CD4-positive, alpha-beta T cell treated with Interferon gamma for 1 hour (primary cell): ENCODE data around the gene CLEC11A.
"Not testable (repeated sequence)": the region's sequence is repeated elsewhere in the genome, so short reads cannot be mapped to it uniquely, and the experiment has no call there.

Experiments used
- DNase-seq: peaks from one replicate; pipeline ENCODE4 v3.0.0-alpha.2; 2020

CLEC11A gene

DNA sequence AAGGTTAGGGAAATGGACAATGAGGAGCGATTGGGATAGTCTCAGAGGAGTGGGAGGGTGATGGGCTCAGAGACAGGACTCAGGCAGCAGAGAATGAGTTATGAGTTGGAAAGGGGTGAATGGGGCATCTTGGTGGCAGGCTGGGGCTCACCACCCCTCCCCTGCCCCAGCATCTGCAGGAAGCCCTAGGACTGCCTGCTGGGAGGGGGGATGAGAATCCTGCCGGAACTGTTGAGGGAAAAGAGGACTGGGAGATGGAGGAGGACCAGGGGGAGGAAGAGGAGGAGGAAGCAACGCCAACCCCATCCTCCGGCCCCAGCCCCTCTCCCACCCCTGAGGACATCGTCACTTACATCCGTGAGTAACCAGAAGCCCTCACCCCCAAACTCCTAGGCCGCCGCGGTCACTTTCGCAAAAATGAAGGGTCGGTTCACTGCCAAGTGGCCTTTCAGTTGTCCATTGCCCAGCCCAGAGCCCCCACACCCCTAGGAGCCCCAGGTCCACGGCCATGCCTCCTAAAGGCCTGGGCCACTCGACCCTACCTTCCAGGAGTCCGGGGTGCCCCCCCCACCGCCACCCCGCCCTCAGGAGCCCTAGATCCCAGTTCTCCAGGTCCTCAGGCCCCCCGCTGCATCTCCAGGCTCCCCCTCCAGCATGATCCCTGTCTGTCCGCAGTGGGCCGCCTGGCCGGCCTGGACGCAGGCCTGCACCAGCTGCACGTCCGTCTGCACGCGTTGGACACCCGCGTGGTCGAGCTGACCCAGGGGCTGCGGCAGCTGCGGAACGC, 764 bp downstream of the CLEC11A start:
- no peak for DNase-seq

GRCh38 chr19:50724522-50725217, 1.5 kb downstream of the CLEC11A start:
- DNase-seq: peak; percentile 97

DNA sequence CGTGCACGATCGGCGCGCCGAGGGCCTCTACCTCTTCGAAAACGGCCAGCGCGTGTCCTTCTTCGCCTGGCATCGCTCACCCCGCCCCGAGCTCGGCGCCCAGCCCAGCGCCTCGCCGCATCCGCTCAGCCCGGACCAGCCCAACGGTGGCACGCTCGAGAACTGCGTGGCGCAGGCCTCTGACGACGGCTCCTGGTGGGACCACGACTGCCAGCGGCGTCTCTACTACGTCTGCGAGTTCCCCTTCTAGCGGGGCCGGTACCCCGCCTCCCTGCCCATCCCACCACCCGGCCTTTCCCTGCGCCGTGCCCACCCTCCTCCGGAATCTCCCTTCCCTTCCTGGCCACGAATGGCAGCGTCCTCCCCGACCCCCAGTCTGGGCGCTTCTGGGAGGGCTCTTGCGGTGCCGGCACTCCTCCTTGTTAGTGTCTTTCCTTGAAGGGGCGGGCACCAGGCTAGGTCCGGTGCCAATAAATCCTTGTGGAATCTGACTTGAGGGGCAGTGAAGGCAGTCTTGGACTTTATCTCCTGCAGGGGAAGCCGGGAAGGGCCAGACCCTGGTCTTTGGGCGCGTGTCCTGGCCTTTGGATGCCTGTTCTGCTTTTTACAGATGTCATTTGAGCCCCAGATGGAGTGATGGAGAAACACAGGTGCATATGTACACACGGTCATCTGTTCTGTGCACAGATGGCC, 2.2 kb downstream of the CLEC11A start:
- DNase-seq: no peak

- DNase-seq: no peak
These were observed 2.7 kb downstream of the CLEC11A start for GRCh38 chr19:50725911-50726230.

GRCh38 chr19:50728084-50728737, 5.0 kb downstream of the CLEC11A start:
- DNase-seq: peak; percentile 89

DNA sequence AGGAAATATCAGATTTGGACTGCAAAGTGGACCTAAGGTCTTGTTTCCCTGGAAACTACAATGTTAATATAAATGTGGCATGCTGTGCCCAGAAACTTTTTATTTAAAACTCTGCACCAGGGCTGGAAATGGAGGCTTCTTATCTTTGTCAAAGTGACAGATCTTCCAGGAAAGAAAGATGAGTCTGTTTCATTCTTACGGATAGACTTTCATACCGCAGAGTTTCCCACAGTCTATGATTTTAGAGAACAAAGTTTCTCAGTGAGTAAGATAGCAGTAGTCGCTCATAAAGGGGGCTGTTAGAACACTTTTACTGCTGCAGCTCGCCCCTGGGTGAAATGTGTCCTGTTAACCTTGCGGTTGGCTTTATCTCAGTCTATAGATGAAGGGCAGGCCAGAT, 6.7 kb downstream of the CLEC11A start:
- no peak for DNase-seq

- no peak for DNase-seq
These were observed 12.7 kb downstream of the CLEC11A start for GRCh38 chr19:50735869-50736268.

GRCh38 chr19:50736338-50736737, 13.2 kb downstream of the CLEC11A start:
- DNase-seq: no peak

DNA sequence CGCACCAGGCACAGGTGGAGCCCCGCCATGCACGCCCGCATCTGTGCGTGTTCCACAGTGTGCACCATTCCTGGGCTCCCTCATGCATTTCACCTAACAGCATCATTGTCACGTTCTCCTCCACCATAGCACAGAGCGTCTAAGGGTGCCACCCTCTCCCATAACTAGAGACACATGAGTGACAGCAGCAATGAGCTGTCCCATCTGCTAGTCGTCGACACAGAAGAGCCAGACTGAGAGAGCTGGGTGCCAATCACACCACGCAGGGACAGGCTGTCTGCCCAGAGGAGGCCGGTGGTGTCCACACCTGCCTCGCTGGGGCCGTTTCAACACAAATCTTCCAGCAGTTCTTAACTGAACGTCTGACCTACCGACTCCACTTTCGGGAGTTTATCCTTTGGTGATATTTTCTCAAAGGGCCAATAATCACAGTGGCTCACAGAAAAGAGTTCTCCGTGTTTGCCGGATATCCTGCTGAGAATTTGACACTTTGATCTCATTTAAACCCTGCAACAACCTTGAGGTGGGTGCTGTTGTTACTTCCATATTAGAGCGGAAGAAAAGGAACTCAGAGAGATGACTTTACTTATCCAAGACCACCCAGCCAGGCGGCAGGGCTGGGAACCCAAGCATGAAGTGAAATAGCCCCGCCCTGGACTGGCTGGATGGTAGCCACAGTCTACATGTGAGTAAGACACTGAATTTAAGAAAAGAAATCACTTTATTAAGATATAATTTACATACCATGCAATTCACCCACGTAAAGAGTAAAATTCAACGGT, 16.2 kb downstream of the CLEC11A start:
- no peak for DNase-seq

DNA sequence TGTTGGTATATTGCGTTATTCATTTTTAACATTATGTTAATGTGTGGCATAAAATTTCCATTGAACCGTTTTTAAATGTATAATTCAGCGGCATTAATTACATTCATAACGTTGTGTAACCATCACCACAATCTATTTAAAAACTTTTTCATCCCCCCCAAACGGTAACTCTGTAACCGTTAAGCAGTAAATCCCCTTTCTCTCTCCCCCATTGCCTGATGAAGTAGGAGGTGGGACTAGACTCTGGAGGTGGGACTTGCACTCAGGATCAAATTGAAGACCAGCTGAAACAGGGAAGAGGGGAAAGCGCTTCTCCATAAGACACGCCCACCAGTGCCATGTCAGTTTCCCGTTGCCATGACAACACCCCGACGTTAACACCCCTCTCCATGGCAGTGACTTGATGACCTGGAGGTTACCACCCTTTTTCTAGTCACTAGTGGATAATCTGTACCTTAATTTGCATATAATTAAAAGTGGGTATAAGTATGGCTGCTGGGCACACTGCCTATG, 16.8 kb downstream of the CLEC11A start:
- no peak for DNase-seq

- no peak for DNase-seq
These were observed 18.2 kb downstream of the CLEC11A start for GRCh38 chr19:50741179-50741933.

DNA sequence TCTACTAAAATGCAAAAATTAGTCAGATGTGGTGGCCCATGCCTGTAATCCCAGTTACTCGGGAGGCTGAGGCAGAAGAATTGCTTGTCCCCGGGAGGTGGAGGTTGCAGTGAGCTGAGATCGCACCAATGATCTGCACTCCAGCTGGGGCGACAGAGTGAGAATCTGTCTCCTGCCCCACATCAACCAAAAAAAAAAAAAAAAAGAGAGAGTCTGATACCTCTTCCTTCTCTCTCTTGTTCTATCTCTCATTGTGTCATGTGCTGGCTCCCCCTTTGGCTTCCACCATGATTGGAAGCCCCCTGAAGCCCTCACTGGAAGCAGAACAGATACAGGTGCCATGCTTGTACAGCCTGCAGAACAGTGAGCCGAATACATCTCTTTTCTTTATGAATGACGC, 20.4 kb downstream of the CLEC11A start:
- DNase-seq: no peak

DNA sequence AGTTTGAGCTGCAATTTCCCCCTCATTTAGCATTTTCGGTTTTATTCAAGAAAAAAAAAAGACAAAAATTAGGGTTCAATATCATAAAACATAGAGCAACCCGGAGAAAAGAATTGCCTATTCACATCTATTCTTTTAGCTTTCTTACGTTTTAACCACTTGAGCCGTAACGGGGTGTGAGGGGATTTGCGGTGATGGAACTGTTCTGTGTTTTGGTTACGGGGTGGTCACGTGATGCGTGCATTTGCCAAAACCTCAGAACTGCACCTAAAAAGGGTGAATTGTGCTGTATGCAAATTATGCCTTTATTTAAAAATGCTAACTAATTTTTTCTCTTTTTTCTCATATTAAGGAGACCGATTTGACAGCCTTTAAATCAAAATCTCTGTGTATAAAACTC, 22.1 kb downstream of the CLEC11A start:
- no peak for DNase-seq

DNA sequence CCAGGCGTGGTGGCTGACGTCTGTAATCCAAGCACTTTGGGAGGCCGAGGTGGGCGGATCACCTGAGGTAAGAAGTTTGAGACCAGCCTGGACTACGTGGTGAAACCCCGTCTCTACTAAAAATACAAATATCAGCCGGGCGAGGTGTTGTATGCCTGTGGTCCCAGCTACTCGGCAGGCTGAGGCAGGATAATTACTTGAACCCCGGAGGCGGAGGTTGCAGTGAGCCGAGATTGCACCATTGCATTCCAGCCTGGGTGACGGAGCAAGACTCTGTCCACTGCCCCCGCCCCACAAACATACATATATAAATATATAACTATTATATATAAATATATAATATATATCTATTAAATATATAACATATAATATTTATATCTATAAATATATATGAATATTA, 24.0 kb downstream of the CLEC11A start:
- DNase-seq: not testable (repeated sequence)

GRCh38 chr19:50749490-50749889, 26.3 kb downstream of the CLEC11A start:
- DNase-seq: no peak

DNA sequence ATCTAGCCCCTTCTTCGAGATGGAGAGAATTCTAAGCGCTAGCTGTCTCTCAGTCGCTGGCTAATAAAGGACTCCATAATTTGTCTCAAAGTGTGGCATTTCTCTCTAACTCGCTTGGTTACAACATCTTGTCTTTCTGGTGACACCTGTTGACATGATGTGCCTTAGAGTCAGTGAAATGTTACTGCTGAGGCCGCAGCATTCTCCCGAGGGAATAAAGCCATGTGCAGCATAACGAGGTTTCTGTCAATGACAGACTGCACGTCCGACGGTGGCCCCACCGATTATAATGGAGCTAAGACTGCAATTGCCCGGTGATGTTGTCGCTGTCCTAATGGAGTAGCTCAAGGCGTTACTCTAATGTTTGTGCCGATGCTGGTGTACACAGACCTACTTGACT, 26.8 kb downstream of the CLEC11A start:
- no peak for DNase-seq

DNA sequence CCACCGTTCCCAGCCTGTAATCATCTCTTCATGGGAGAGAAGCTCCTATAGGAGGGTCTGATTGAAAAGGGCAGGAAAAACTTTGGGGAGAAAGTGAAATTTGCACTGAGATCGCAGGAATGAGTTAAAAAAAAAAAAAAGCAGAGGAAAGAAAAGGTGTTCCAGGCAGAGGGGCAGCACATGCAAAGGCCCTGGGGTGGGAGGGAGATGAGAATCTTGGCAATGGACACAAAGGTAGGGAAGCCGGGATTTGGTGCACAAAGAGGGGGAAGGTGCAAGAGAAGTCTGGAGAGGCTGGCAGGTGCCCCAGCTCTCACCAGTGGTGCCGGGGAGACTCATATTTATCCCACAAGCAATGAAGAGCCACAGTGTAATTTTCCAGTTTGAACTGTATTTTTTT, 30.7 kb downstream of the CLEC11A start:
- DNase-seq: no peak

DNA sequence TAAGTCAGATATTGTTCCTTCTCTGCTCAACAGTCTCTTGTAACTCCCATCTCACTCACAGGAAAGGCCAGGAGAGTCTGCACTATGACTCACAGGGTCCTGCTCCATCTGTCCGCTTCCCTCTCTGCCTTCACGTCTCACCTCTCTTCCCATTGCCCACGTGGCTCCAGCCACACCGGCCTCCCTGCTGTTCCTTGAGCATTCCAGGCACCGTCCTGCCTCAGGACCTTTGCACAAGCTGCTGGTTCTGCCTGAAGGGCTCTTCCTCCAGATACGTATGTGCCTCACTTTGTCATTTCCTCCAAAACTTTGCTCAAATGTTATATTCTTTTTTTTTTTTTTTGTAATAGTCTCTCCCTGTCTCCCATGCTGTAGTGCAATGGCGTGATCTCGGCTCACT, 33.1 kb downstream of the CLEC11A start:
- DNase-seq: not testable (repeated sequence)

DNA sequence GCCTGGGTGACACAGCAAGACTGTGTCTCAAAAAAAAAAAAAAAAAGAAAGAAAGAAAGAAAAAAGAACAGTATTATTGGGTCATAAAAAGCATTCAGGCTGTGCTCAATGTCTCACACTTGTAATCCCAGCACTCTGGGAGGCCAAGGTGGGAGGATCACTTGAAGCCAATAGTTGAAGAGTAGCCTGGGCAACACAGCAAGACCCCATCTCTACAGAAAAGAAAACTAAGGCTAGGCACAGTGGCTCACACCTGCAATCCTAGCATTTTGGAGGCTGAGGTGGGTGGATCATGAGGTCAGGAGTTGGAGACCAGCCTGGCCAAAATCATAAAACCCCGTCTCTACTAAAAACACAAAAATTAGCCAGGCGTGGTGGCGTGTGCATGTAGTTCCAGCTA, 34.5 kb downstream of the CLEC11A start:
- DNase-seq: not testable (repeated sequence)

- not testable (repeated sequence) for DNase-seq
These were observed 35.9 kb downstream of the CLEC11A start for GRCh38 chr19:50759076-50759475.

- DNase-seq: no peak
These were observed 36.7 kb downstream of the CLEC11A start for GRCh38 chr19:50759886-50760285.

DNA sequence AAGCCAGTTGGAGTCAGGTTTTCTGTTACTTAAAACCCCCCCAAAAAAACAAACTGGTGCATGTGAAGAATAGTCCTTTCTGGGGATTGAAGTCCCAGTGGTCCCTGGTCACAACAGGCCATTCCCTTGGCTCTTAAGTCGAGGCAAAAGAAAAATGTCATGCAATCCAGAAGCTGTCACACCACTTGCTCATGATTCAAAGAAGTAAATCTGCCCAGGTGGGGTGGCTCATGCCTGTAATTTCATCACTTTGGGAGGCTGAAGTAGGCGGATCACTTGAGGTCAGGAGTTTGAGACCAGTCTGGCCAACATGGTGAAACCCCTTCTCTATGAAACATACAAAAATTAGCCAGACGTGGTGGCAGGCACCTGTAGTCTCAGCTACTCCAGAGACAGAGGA, 38.3 kb downstream of the CLEC11A start:
- not testable (repeated sequence) for DNase-seq
